HK-2 (cell line): ENCODE data around the gene BAG1.

ENCODE experiments used
- DNase-seq: peaks from one replicate; pipeline ENCODE4 v3.0.0-alpha.2; 2018; ENCODE audit not compliant: unreplicated experiment

BAG1 gene

DNA sequence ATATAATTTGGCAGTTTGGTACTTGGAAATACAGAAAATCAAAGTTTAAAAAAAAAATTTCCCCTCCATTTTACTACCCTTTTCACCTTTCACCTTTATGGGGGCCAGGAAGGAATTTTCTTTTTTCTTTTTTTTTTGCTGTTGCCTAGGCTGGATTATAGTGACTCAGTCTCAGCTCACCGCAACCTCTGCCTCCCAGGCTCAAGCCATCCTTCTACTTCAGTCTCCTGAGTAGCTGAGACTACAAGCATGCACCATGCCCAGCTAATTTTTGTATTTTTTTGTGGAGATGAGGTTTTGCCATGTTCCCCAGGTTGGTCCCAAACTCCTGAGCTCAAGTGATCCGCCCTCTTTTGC is 9.4 kb upstream of the BAG1 start:
- DNase-seq: no peak

GRCh38 chr9:33273266-33273971 is 8.9 kb upstream of the BAG1 start:
- no peak for DNase-seq

GRCh38 chr9:33272061-33272460 is 7.6 kb upstream of the BAG1 start:
- DNase-seq: no peak

DNA sequence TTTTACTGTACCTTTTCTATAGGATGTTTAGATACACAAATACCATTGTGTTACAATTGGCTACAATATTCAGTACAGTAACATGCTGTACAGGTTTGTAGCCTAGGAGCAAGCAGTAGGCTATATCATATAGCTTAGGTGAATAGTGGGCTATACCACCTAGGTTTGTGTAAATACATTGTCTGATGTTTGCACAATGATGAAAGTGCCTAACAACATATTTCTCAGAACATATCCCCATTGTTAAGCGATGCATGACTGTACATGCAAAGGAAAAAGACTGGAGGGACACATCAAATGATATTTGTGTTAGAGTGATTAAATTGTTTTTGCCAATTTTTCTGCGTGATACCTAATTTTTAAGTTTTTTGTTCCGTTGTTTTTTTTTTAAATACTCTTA is 5.6 kb upstream of the BAG1 start:
- no peak for DNase-seq

- DNase-seq: no peak
Measured at GRCh38 chr9:33267151-33267767, 2.8 kb upstream of the BAG1 start.

GRCh38 chr9:33265211-33265865 is 830 bp upstream of the BAG1 start:
- no peak for DNase-seq

GRCh38 chr9:33264003-33264472 is 470 bp downstream of the BAG1 start:
- peak; percentile 10 for DNase-seq

- DNase-seq: peak; percentile 13
Measured at GRCh38 chr9:33263131-33264002, 1.1 kb downstream of the BAG1 start.

- no peak for DNase-seq
Measured at GRCh38 chr9:33260372-33260771, 4.1 kb downstream of the BAG1 start.

DNA sequence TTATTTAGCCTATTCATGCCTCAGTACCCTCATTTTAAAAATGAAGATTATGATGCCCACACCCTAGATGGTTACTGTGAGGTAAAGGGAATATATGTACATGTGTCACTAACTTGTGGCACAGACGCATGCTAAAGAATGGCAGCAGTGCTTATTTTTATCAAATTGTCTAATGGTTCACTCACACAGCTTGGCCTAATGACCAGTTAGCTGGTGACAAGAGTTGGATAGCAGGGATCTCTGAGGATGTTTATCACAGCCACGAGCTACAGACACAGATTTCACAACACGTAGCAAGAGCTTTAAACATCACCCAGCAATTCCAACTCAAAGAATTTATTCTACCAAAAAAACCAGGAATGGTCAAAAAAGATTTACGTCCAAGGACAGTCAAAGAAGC is 7.2 kb downstream of the BAG1 start:
- no peak for DNase-seq

DNA sequence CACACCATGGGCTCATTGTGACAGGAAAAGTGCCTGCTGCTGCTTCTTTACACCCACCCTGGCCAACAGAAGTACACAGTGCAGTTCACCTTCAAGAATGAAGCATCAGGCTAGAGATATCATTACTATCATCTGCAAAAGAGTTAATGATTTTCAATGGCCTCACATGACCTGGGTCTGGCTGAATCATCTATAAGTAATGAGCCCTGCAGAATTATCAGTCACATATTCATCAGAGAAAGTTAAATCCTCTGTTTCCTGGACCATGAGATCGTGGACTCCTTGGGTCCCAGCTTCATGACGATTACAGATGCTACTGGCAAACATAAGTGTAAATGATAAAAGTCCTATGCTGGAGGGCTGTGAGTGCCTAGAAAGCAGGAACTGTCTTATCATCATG is 8.3 kb downstream of the BAG1 start:
- DNase-seq: no peak

GRCh38 chr9:33255471-33255870 is 9.0 kb downstream of the BAG1 start:
- DNase-seq: no peak

- DNase-seq: no peak
Measured at GRCh38 chr9:33255014-33255413, 9.5 kb downstream of the BAG1 start.

GRCh38 chr9:33254211-33254610 is 10.3 kb downstream of the BAG1 start:
- DNase-seq: no peak

GRCh38 chr9:33250458-33250995 is 14.0 kb downstream of the BAG1 start:
- no peak for DNase-seq

DNA sequence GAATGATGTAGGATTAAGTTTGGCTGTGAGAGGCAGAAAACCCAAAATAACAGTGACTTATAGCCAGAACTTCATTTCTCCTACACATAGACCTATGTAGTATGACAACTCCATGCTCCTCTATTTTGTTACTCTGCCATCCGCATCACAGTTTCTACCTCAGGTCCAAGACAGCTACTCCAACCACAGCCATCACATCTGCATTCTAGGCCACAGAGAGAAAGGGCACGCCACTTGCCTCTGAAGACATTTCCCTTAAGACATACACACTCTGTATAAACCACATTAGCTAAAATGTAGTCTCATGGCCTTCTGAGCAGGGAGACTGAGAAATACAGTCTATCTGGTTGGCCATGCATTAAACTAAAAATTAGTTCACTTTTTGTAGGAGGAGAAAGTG is 14.5 kb downstream of the BAG1 start:
- no peak for DNase-seq

DNA sequence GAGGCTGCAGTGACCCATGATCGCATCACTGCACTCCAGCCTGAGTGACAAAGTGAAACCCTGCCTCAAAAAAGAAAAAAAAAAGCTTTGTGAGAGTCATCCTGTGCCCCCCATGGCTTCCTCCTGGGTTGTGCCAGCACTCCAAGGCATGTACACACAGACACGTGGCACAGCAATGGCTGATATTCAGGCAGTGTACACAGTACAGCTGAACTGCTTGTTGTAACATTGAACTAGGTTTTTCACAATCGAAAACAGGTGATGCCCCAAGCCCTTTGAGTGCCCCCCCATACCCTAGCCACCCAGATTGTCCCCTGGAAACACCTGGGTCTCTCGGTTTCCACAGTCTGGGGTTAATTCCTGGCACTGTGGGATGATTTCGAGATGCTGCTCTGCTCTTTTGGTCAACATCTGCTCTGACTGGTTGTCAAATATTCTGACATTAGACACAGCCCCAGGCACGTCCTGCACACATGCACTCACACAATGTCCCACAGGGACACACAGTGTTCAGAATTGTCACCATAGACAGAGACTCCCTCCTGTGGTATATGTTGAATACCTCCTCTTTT is 15.3 kb downstream of the BAG1 start:
- DNase-seq: no peak

DNA sequence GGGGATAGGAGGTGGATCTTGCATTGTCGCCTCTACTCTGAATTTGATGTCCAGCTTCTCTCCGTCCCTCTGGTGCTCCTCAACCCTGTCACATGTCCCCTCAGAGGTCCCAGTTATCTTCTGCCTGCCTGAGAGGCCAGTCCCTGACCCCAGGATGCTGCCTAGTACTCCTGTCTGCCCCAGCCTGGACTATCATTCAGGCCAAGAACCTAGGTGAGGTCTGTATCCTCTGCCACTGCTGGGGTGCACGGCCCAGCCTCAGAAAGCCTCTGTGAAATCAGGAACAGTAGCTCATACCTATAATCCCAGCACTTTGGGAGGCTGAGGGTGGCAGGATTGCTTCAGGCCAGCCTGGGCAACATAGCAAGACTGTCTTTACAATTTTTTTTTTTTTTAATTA is 15.9 kb downstream of the BAG1 start:
- no peak for DNase-seq

GRCh38 chr9:33246269-33246860 is 18.1 kb downstream of the BAG1 start:
- no peak for DNase-seq

GRCh38 chr9:33245341-33245740 is 19.2 kb downstream of the BAG1 start:
- no peak for DNase-seq

- no peak for DNase-seq
Measured at GRCh38 chr9:33244137-33244784, 20.2 kb downstream of the BAG1 start.
